WTC11 (cell line): ENCODE measurements around the gene SIPA1L3. TPM values are rescaled to one million over a fixed set of nuclear protein-coding genes. Genes with fewer than 3 reads are reported as not detected.

Experiments
- ATAC-seq: fragments of 200-7000 bp; cut with Tn5 transposase; 2 replicates; pipeline ENCODE4 v1.10.0; 2021; ENCODE audit warnings: mild to moderate bottlenecking, moderate library complexity
- CTCF ChIA-PET: fragments of 300-600 bp; sonication (Branson Sonifier 250); formaldehyde crosslinking; loops from one replicate; lab custom pipeline; 2021; ENCODE audit warnings: antibody characterized with exemption; lab: Charles Lee
- POLR2A ChIA-PET: fragments of 350-600 bp; sonication (Branson Sonifier 250); formaldehyde crosslinking; loops from one replicate; lab custom pipeline; 2021; ENCODE audit warnings: antibody characterized with exemption; lab: Charles Lee
- DNase-seq: peaks from one replicate; pipeline ENCODE4 v3.0.0; 2021; ENCODE audit warnings: low spot score
- H3K27ac Mint-ChIP-seq: 2 replicates; pipeline ENCODE4 v1.8.0; 2021; ENCODE audit warnings: mixed read lengths
- H3K27me3 Mint-ChIP-seq: 2 replicates; pipeline ENCODE4 v1.8.0; 2021; ENCODE audit warnings: low read depth, mild to moderate bottlenecking, moderate library complexity, mixed read lengths
- H3K36me3 Mint-ChIP-seq: 2 replicates; pipeline ENCODE4 v1.8.0; 2021; ENCODE audit warnings: mixed read lengths
- H3K4me1 Mint-ChIP-seq: 2 replicates; pipeline ENCODE4 v1.8.0; 2022; ENCODE audit warnings: mixed read lengths
- H3K4me3 Mint-ChIP-seq: 2 replicates; pipeline ENCODE4 v1.8.0; 2021; ENCODE audit warnings: mild to moderate bottlenecking, moderate library complexity, mixed read lengths
- H3K9me3 Mint-ChIP-seq: 2 replicates; pipeline ENCODE4 v1.8.0; 2021; ENCODE audit warnings: mixed read lengths
- CREM ChIP-seq: sonication (generic); formaldehyde crosslinking; IDR thresholded peaks from 2 replicates; pipeline ENCODE4 v1.8.1; 2022; ENCODE audit warnings: mild to moderate bottlenecking, missing genetic modification reagents, moderate library complexity
- ELF4 ChIP-seq: sonication (generic); formaldehyde crosslinking; IDR thresholded peaks from 2 replicates; pipeline ENCODE4 v1.8.1; 2022; ENCODE audit warnings: low read depth, mild to moderate bottlenecking, moderate library complexity, missing genetic modification reagents
- ESRRA ChIP-seq: sonication (generic); formaldehyde crosslinking; IDR thresholded peaks from 2 replicates; pipeline ENCODE4 v1.8.1; 2022; ENCODE audit warnings: mild to moderate bottlenecking, missing genetic modification reagents, borderline replicate concordance
- HMGA2 ChIP-seq: fragments of 250-450 bp; sonication (Bioruptor Pico); IDR thresholded peaks from 2 replicates; pipeline ENCODE4 v1.4.0; 2021; ENCODE audit warnings: mild to moderate bottlenecking, moderate library complexity
- SMAD4 ChIP-seq: sonication (generic); formaldehyde crosslinking; IDR thresholded peaks from 2 replicates; pipeline ENCODE4 v1.8.0; 2022; ENCODE audit warnings: mild to moderate bottlenecking, missing genetic modification reagents
- TP53 ChIP-seq: sonication (generic); formaldehyde crosslinking; IDR thresholded peaks from 2 replicates; pipeline ENCODE4 v1.8.1; 2023; ENCODE audit warnings: mild to moderate bottlenecking, missing genetic modification reagents
- ZNF396 ChIP-seq: fragments of 250-450 bp; sonication (Bioruptor Pico); IDR thresholded peaks from 2 replicates; pipeline ENCODE4 v1.8.0; 2021; ENCODE audit warnings: mild to moderate bottlenecking, moderate library complexity, borderline replicate concordance
- total RNA-seq: library from RNA; stranded (reverse); gene quantifications from 3 replicates; pipeline ENCODE4 v1.2.3, GENCODE V29; 2021
- TF ChIP-seq, protein P1 (sequence below): sonication (generic); formaldehyde crosslinking; conservative IDR thresholded peaks from 2 replicates; pipeline ENCODE4 v1.8.1; 2022; ENCODE audit warnings: mild to moderate bottlenecking, missing genetic modification reagents
- TF ChIP-seq, protein P2 (sequence below): sonication (generic); formaldehyde crosslinking; IDR thresholded peaks from 2 replicates; pipeline ENCODE4 v1.8.1; 2022; ENCODE audit warnings: low read depth, missing genetic modification reagents, borderline replicate concordance
- TF ChIP-seq, protein P3 (sequence below): sonication (generic); formaldehyde crosslinking; IDR thresholded peaks from 2 replicates; pipeline ENCODE4 v1.8.0; 2023; ENCODE audit warnings: missing genetic modification reagents, mild to moderate bottlenecking, borderline replicate concordance
- TF ChIP-seq, protein P4 (sequence below): fragments of 250-450 bp; sonication (Bioruptor Pico); conservative IDR thresholded peaks from 2 replicates; pipeline ENCODE4 v1.9.0; 2021; ENCODE audit warnings: mild to moderate bottlenecking
- TF ChIP-seq, protein P5 (sequence below): sonication (generic); formaldehyde crosslinking; IDR thresholded peaks from 2 replicates; pipeline ENCODE4 v1.8.1; 2022; ENCODE audit warnings: mild to moderate bottlenecking, missing genetic modification reagents, moderate library complexity, borderline replicate concordance

The SIPA1L3 gene
- total RNA-seq, 1 experiment from 2014 or later, result 41.5 TPM

DNA sequence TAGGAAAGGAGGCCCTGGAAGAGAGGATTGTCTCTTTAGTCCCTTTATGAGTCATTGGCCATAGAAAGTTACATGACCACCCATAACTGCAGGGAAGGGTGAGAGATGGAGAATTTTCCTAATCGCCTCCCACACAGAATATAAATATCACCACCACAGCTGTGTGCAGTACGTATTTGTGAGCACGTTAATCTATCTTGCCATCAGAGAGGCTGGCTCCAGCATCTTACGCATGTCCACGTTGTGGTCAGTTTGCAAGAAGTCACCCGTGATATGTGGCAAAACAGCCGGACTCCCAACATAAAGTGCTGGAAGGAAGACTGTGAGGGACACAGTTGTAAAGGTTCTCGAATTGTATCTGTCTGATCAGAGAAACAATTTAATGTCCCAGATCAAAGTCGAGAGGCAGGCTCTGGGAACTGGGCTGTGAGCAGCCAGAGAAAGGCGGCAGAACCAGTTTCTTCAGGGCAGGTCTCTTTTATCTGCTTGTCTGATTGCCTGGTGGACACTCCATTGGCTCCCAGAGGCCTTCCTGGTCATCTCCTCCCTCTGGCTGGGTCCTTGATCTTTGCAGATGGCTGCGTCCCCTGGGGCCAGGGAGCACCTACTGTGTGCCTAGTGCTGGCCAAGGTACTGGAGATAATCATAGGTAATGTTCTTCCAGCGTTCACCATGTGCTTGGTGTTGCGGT is 74.9 kb downstream of the SIPA1L3 start:
- CTCF ChIA-PET, result interaction anchor here (1.0 kb wide), 1 partner anchor 79 kb away, joined by 4 read pairs; no protein-coding TSS in a partner anchor
- no peak for ATAC-seq

DNA sequence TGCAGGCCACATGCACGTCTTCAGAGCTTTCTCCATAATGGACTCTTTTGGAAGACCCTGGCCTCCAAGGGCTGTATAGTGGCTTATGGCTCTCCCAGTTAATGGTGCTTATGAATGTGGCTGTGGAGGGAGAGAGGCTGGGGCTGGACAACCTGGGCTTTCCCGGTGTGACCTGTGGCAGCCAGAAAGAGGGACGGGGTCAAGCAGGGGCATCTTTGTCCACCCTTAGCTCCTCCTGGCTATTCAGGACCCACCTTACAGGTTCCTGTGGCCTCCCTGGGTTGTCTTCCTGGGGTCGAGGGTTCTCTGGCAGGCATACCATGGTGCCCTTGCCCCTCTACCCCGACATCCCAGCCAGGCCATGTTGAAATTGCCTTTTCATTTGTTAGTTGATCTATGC is 75.6 kb downstream of the SIPA1L3 start:
- no peak overlapping the region for H3K4me3 Mint-ChIP-seq
- H3K27me3 Mint-ChIP-seq, result no peaks in the 10 kb centered on the region
- POLR2A ChIA-PET, result interaction anchor here (0.5 to 1.2 kb wide), 3 partner anchors 21 to 76 kb away, joined by 3 to 4 read pairs (median 3); partner anchors contain the start of genes SIPA1L3 and WDR87
- DNase-seq (no peak), ATAC-seq (no peak)
- H3K4me1 Mint-ChIP-seq, result peaks cover 46% of the 10 kb centered on the region
- no peaks in the 10 kb centered on the region for H3K9me3 Mint-ChIP-seq
- CTCF ChIA-PET, result no interaction called here
- H3K36me3 Mint-ChIP-seq, result no peaks in the 10 kb centered on the region
- TF ChIP-seq, protein P1, sequence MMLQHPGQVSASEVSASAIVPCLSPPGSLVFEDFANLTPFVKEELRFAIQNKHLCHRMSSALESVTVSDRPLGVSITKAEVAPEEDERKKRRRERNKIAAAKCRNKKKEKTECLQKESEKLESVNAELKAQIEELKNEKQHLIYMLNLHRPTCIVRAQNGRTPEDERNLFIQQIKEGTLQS (CRISPR knock-in tag), result no peak
- TF ChIP-seq, protein P2, sequence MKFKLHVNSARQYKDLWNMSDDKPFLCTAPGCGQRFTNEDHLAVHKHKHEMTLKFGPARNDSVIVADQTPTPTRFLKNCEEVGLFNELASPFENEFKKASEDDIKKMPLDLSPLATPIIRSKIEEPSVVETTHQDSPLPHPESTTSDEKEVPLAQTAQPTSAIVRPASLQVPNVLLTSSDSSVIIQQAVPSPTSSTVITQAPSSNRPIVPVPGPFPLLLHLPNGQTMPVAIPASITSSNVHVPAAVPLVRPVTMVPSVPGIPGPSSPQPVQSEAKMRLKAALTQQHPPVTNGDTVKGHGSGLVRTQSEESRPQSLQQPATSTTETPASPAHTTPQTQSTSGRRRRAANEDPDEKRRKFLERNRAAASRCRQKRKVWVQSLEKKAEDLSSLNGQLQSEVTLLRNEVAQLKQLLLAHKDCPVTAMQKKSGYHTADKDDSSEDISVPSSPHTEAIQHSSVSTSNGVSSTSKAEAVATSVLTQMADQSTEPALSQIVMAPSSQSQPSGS, result no peak
- TF ChIP-seq CREM (no peak), SMAD4 (no peak)
- TF ChIP-seq, protein P3, sequence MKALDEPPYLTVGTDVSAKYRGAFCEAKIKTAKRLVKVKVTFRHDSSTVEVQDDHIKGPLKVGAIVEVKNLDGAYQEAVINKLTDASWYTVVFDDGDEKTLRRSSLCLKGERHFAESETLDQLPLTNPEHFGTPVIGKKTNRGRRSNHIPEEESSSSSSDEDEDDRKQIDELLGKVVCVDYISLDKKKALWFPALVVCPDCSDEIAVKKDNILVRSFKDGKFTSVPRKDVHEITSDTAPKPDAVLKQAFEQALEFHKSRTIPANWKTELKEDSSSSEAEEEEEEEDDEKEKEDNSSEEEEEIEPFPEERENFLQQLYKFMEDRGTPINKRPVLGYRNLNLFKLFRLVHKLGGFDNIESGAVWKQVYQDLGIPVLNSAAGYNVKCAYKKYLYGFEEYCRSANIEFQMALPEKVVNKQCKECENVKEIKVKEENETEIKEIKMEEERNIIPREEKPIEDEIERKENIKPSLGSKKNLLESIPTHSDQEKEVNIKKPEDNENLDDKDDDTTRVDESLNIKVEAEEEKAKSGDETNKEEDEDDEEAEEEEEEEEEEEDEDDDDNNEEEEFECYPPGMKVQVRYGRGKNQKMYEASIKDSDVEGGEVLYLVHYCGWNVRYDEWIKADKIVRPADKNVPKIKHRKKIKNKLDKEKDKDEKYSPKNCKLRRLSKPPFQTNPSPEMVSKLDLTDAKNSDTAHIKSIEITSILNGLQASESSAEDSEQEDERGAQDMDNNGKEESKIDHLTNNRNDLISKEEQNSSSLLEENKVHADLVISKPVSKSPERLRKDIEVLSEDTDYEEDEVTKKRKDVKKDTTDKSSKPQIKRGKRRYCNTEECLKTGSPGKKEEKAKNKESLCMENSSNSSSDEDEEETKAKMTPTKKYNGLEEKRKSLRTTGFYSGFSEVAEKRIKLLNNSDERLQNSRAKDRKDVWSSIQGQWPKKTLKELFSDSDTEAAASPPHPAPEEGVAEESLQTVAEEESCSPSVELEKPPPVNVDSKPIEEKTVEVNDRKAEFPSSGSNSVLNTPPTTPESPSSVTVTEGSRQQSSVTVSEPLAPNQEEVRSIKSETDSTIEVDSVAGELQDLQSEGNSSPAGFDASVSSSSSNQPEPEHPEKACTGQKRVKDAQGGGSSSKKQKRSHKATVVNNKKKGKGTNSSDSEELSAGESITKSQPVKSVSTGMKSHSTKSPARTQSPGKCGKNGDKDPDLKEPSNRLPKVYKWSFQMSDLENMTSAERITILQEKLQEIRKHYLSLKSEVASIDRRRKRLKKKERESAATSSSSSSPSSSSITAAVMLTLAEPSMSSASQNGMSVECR (CRISPR knock-in tag), result no peak
- TF ChIP-seq, protein P4, sequence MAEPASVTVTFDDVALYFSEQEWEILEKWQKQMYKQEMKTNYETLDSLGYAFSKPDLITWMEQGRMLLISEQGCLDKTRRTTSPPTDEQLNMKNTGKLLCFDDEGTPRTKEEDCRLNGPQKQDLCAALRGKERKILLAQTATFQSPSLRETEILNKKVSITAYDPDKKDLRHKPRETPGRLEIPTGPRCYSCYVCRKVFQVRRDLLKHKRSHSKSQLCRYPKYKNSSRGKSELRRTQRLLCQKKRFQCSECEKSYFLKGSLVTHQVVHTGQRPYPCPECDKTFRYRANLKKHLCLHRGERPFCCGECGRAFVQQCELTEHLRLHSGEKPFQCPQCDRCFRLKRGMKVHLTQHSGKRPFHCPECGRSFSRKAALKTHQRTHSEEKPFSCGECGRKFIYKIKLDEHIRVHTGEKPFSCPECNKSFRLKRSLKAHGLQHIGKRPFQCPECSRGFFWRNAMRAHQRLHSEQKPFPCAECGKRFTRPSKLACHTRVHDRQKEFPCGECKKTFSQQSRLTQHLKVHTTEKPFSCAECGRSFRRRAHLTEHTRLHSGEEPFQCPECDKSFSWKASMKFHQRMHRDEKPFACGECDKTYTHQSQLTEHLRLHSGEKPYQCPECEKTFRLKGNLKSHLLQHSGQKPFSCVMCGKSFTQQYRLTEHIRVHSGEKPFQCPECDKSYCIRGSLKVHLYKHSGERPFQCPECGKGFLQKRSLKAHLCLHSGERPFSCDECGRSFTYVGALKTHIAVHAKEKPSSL (CRISPR knock-in tag), result no peak
- no peak overlapping the region for H3K27ac Mint-ChIP-seq

More for the DNA sequence above, 74.9 kb downstream of the SIPA1L3 start:
- peaks cover 39% of the 10 kb centered on the region for H3K4me1 Mint-ChIP-seq
- POLR2A ChIA-PET, result interaction anchor here (0.5 to 0.8 kb wide), 2 partner anchors 59 to 421 kb away, joined by 4 read pairs; no protein-coding TSS in a partner anchor
- H3K27ac Mint-ChIP-seq, result peak overlapping the region; percentile 74
- no peaks in the 10 kb centered on the region for H3K27me3 Mint-ChIP-seq
- H3K4me3 Mint-ChIP-seq, result no peak overlapping the region
- no peak for DNase-seq
- no peaks in the 10 kb centered on the region for H3K36me3 Mint-ChIP-seq
- TF ChIP-seq ESRRA (CRISPR knock-in tag), result no peak
- TF ChIP-seq, protein P5, sequence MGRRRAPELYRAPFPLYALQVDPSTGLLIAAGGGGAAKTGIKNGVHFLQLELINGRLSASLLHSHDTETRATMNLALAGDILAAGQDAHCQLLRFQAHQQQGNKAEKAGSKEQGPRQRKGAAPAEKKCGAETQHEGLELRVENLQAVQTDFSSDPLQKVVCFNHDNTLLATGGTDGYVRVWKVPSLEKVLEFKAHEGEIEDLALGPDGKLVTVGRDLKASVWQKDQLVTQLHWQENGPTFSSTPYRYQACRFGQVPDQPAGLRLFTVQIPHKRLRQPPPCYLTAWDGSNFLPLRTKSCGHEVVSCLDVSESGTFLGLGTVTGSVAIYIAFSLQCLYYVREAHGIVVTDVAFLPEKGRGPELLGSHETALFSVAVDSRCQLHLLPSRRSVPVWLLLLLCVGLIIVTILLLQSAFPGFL (CRISPR knock-in tag), result no peak
- TF ChIP-seq ELF4 (CRISPR knock-in tag), result no peak
- TF ChIP-seq HMGA2 (CRISPR knock-in tag), result no peak
- TF ChIP-seq TP53 (CRISPR knock-in tag), result no peak
- TF ChIP-seq ZNF396, result no peak
- no peaks in the 10 kb centered on the region for H3K9me3 Mint-ChIP-seq
